GM19438 (cell line): Measurements from ENCODE around the gene NUP50.
"Not testable (repeated sequence)": the region's sequence is repeated elsewhere in the genome, so short reads cannot be mapped to it uniquely, and the experiment has no call there.

Experiments
- ATAC-seq: cut with Tn5 transposase; IDR thresholded peaks from one replicate; pipeline ENCODE4 v1.9.1; 2021; ENCODE audit warnings: low read depth; ENCODE audit not compliant: unreplicated experiment

The NUP50 gene

DNA sequence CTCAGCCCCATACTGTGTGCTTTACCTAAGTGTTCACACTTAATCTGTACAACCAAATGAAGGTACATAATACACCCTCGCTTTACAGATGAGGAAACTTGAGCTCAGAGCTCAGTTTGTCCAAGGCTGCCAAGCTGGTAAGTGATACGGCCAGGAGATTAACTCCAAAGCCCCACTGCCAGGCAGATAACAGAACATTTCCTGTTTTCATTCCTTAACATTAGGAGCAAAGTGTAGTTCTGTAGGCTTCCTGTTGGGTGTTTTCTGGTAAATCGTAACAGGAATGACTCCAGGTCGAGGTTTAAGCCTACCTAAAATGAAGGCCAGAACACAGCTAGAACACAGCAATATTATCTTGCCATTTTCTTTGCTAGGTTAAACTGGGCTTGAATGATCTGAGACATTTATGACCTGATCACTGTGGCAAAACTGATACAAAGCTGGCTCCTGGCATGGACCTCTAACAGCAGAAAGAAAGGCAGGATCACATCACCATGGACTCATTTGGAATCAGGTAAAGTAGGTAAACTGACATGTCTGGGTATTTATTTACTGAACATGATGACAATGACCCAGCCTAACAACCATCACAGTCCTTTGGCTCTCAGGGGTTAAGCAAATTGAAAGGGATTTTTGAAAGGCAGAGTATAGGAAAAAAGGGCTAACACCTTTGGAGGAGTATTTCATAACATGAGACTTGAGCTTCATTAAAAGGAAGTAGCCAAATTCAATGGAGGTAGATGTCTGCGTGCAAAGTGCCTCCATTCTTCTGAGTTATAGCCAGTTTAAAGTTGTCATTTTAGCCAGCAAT, 3.9 kb upstream of the NUP50 start:
- no peak for ATAC-seq

DNA sequence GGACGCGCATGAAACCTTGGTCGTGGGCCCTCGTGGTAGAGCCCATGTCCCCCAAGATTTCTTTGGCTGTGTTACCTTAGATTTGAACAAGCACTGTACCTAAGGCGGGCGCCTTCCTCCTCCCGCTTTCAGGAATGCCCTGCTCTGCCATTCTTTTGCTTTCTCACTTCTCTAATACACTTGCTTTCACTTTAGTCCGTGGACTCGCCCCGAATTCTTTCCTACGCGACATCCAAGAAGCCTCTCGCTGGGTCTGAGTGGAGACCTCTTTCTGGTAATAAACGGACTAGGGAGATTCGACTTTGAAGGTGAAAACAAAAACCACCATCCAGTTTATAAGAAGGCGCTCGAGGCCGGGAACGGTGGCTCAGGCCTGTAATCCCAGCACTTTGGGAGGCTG, 1.2 kb upstream of the NUP50 start:
- ATAC-seq, result no peak

DNA sequence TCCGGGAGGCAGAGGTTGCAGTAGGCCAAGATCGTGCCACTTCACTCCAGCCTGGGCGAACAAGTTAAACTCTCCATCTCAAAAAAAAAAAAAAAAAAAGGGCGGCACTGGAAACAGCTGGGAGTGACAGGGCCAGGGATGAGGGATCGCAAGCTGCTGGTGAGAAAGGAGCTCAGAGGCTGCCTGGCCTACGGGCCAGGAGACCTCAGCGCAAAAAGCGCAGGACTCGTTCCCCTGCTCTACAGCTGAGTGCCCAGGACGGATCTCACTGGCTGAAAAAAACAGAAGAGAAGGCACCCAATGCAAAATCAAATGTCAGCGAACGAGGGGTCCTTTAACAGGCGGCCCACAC, 650 bp upstream of the NUP50 start:
- peak; percentile 30 for ATAC-seq

DNA sequence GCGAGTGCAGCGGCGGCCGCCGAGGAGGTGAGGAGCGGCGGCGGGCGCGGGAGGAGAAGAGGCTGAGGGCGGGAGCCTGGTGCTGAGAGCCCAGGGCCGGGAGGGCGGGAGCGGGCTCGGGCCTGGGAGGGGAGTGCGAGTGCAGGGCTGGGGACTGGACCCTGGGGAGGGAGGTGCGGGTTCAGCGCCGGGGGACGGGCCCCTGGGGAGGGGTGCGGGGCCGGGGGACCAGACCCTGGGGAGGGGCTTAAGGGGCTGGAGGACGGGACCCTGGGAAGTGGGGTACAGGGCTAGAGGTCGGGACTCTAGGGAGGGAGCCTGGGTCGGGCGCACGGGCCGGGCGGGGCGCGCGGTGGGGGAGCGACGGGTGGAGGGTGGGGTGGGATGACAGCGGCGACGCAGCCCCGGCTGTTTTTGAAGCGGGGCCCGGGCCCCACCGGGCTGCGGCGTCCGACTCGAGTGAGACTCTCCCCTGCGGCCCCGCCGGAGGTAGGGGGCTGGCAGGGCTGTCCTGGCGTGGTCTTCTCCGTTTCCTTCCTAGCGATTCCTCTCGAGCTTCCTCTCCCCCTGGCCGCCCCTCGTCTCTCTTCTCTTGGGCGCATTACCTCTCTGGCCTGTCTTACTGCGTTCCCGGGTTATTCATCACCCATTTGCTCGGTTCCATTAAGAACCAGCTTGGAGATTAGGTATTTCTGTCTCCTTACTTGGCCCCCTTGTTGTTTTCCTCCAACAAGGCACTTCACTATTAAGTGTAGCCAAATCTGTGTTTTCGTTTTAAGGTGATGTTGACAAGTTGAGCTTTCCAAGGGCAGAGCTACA, 754 bp downstream of the NUP50 start:
- ATAC-seq, result no peak

DNA sequence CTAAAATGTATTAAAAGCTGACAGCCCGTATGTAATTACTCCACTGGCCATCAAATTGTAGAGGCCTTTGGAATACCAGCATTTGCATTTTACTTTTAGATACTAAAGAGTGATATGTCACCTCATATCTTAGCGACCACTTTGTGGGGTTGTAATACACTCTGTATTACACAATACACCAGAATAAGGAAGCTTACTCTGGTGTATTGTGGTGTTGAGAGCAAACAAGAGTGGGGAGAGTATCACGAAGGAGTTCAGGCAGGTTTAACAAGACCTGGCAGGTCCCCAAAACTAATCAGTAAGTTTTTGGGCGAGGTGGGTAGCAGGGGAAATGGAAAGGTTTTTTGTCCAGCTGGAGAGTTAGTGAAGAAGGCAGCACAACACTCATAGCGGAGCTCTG, 3.2 kb downstream of the NUP50 start:
- ATAC-seq, result no peak

DNA sequence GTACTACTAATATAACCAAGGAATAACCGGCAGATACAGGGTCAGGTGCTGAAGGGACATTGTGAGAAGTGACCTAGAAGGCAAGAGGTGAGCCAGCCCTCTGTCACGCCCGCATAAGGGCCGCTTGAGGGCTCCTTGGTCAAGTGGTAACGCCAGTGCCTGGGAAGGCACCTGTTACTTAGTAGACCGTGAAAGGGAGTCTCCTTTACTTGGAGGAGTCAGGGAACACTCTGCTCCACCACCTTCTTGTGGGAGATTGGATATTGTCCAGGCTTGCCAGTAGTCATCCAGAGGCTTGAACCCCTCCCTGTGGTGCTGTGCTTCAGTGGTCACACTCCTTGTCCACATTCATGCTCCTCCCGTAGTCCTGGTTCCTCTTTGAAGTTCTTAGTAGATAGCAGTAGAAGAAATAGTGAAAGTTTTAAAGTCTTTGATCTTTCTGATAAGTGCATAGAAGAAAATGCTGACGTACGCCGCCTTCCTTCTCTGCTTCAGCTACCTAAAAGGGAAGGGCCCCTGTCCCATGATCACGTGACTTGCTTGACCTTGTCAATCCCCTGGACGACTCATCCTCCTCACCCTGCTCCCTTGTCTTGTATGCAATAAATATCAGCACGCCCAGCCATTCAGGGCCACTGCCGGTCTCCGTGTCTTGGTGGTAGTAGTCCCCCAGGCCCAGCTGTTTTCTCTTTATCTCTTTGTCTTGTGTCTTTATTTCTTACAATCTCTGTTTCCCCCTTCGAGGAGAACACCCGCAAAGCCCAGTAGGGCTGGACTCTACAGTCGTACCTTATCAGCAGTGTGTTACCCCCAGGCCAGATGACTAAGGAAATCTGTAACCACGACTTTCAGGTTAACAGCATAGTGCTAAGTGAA, 6.1 kb downstream of the NUP50 start:
- no peak for ATAC-seq

DNA sequence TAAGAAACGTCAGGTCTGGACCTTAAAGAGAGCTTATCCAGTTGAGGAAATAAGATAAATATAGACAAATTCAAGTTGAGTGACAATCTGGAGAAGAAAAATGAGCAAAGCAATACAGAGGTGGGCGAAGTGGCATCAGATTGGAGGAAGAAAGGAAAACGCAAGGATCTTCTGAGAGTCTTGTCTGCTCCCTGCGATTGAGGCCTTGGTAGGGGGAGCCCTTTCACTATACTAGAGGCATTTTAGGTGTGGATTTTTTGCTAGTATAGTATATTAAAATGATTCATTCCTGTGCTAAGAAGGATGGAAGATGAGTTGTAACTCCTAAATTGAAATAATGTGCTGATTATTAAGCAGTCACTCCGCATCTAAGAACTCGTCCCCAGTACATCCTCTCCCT, 8.1 kb downstream of the NUP50 start:
- no peak for ATAC-seq

DNA sequence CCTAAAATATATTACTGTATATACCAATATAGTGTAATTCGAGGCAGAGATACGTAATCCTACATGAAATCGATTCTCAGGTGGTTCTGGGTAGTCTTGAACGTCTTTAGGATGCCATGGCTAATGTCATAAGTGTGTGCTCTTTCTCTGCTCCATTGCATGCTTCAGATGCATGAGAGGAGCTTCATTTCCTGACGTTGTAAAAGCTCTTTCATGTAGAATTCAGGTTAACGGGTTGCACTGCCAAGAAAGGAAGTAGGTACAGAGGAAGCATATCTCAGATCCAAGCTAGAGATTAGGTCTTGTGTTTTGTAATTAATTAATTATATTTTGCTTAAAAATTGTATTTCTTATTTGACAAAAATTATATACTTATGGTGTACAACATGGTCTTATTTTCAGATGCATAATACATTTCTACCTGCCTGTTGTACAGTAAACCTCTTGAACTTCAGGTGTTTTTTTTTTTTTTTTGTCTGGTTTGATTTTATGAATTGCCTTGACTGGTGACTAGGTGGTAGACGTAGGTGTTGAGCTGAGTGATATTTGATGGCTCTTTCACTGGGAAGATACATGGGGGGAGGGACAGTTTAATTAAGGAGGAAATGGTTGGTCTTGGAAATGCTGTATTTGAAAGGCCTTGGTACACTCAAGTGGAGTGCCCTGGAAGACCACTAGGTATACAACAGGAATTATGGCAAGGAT, 9.3 kb downstream of the NUP50 start:
- ATAC-seq, result no peak

DNA sequence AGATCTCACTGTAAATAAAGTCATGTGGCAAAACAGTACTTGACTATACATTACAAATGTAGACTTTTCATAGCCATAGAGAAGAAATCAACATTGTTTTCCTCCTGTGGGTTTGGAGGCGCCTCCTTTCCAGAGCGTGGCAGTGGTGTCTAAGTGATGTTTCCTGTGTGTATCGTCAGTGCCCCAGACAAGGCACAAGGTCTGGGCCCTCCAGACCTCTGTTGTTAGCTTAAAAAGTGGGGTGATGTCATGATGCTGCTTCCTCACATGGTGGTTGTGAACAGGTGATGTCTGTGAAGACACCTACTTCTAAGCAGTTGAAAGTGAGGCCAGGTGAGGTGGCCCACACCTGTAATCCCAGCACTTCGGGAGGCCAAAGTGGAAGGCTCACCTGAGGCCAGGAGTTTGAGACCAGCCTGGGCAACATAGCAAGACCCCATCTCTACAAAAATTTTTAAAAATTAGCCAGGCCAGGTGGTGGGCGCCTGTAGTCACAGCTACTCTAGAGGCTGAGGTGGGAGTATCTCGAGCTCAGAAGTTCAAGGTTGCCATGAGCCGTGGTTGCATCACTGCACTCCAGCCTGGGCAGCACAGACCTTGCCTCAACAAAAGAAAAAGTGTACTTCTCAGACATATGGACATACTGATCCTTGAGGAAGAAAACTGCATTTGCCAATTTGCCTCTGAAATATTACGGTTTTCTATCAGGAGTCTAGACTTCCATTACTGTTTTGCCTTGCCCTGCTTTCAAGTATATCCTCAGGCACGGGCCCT, 15.7 kb downstream of the NUP50 start:
- ATAC-seq, result no peak

DNA sequence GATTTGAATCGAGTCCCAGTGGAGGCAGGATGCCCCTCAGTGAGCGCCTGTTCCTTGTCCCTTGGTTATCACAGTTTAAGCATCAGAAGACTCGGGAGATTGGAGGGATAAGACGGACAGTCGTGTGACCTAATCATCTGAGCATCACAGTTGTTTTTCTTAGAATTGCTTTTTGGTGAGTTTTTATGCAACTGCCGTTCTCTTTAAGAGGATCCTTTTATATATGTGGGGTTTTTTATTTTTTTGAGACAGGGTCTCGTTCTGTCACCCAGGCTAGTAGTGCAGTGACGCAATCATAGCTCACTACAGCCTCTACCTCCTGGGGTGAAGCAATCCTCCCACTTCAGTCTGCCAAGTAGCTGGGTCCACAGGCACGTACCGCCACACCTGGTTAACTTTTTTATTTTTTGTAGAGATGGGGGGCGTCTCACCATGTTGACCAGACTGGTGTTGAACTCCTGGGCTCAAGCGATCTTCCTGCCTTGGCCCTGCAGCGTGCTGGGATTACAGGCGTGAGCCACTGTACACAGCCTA, 16.5 kb downstream of the NUP50 start:
- no peak for ATAC-seq

DNA sequence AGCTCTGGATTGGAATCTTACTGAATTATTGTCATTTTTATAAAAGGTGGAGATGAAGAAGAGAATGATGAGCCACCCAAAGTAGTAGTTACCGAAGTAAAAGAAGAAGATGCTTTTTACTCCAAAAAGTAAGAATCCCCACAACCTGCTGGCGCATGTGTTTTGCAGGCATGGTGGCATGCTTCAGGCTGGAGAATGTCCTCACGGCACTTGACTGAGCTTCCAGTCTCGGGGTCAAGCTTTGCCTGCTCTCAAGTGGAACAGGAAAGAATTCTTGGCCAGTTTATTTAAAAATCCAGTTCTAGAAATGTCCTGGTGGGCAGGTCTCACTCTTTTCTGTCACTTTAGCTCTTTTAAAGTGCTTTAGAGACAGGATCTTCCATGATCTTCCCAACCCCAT, 17.5 kb downstream of the NUP50 start:
- no peak for ATAC-seq

DNA sequence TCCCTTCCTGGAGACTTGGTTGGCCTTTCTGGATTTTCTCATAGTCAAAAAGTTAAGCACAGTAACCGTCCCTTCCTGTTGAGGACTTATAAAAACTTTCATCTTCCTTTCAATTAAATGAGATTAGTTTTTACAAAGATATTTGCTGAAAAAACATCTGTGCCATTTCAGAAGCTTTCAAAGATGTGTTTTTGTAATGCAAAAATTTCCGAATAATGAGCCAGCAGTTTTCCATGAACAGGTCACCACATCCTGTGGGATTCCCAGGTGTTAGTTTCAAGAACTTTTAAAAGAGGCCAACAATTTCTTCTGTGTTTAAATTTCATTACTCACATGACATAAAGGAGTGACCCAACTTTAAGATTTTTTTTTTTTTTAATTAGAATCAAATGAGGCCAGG, 18.0 kb downstream of the NUP50 start:
- ATAC-seq, result no peak

DNA sequence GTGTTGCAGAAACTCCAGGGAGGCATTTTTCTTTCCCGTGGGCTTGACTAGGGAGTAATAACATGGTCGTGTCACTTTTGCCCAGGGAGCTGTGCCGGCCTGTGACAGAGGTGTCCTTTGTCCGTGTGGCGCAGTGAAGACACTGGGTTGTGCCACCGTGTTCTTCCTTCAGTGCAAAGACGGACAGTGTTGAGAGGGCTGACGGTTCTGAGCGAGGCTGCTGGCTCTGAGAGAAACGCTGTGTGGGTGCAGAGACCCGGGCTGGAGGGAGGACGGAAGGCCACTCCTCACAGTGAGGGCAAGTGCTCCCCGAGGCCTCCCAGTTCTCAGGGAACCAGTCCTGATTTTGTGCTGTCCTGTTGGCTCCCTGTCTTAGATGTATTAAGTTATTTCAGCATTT, 20.2 kb downstream of the NUP50 start:
- ATAC-seq, result no peak

DNA sequence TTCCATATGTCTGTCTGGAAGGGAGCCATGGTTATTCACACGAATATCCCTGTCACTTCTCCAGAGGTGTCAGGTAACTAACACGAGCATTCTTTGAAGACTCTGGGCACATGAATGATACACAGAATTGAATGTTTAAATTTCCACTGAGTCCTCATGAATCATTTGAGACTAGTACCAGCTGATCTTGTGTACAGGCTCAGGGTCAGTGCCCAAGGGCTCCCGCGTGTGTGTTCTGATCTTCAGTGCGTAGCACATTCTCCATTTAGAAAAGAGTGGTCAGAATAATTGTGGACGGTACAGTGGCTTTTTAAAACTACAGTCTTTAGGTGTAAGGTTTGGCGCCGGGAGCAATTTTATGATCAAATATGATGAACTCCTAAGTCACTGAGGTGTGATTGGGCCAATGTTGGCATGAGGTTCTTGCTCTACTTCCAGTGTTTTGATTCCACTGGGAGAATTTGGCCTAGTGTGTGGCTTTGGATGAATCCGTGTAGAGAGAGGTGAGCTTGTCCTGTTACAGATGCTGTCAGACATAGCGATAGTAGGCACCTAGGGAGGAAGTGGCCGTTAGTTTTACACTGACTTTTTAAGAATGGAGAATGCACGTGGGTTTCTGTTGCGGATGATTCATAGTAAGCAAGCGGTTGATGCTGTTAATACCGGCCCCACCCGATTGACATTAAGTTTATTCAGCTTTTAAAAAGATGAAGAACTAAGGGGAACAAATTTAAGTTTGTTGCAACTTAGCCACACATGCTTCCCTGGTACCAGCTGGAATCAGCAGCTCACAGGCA, 22.2 kb downstream of the NUP50 start:
- ATAC-seq, result no peak

DNA sequence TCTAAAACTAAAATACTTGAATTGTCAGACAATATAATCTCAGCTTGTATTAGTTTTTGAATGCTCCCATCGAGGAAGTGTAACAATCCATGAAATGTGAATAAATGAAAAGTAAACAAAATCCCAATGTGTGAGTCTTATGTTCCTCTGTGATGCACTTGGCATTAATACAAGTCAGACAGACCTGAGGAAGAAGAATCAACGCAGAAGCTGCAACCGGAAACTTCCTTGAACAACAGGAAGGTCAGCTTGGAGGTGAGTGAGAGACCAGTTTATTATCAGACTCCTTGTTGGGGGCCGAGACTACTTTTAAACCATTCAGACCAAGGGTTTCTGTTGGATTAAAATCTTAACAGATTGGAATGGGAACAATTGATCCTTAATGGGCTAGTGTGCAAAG, 24.2 kb downstream of the NUP50 start:
- ATAC-seq, result no peak

DNA sequence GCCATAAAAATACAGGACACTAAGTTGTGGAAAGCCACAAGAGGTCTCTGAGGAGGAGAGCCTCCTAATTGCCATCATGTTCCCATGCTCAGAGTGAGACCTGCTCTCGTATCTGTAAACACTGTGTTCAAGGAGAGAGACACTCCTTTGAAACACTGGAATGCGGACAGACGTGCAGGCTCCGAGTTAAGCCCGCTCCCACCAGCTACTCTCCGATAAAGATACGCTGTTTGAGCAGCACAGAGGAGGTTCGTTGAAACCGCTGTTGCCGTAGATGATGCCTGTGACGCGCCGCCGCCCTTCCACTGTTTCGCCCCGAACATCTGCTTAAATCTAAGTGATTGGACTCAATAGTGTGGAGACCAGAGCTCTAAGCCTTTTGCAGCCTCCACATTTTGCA, 25.1 kb downstream of the NUP50 start:
- no peak for ATAC-seq

DNA sequence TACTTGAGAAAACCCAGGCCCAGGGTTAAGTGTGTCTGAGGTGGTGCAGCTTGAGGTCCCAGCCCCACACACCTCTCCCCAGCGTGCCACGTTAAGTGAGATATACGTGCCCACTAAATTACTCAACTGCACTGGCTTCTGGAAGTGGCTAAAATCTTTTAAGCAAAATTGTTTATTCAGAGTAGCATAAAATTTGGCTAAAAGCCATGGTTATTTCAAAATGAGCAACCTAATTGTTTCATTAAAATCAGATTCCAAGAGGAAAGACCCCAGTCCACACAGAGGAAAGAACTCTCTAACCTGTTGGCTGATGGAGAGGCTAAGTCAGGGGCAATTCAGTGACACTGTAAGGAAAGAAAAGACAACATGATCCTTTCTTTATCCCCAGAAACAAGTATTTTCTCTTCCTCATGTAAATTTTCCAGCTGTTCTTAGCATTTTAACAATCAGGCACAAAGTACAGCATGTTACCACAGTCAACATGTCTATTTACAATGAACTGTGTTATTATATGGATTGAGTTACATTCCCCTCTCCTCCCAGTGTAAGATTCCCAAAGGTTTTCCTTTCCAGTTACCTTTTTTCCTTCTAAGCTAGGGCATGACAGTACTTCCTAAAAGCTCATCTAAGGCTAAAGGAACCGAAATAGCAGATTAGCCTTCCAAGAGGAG, 26.6 kb downstream of the NUP50 start:
- no peak for ATAC-seq

DNA sequence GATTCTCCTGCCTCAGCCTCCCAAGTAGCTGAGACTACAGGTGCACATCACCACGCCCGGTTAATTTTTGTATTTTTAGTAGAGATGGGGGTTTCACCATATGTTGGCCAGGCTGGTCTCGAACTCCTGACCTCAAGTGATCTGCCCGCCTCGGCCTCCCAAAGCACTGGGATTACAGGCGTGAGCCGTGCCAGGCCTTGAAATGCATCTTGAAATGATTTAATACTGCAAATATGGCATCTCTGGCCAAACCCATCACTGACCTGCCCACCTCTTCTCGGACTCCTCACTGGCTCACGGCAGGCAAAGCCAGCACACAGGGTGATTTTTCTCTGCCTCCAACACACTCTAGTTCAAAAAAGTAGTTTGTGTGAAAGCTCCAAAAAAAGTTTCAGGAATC, 28.0 kb downstream of the NUP50 start:
- not testable (repeated sequence) for ATAC-seq
